T-helper 2 cell treated with Interferon-gamma antibody and Interleukin-4, amounts not matched to agents 100 ng/mL and 5 ng/mL, for 36 hours (primary cell): Measurements from ENCODE around the gene SLC37A2. TPM values are rescaled to one million over a fixed set of nuclear protein-coding genes. Genes with fewer than 3 reads are reported as not detected.

Experiments used
- intact Hi-C: fragments of 100-400 bp; cut with micrococcal nuclease; formaldehyde crosslinking; loops from one replicate; pipeline ENCODE4 v1.15.1; 2023
- total RNA-seq: library from RNA; stranded (reverse); gene quantifications from 2 replicates; pipeline ENCODE4 v1.2.3, GENCODE V29; 2022

The SLC37A2 gene
- total RNA-seq, 1 donor from 2014 or later, result 1.4 TPM

DNA sequence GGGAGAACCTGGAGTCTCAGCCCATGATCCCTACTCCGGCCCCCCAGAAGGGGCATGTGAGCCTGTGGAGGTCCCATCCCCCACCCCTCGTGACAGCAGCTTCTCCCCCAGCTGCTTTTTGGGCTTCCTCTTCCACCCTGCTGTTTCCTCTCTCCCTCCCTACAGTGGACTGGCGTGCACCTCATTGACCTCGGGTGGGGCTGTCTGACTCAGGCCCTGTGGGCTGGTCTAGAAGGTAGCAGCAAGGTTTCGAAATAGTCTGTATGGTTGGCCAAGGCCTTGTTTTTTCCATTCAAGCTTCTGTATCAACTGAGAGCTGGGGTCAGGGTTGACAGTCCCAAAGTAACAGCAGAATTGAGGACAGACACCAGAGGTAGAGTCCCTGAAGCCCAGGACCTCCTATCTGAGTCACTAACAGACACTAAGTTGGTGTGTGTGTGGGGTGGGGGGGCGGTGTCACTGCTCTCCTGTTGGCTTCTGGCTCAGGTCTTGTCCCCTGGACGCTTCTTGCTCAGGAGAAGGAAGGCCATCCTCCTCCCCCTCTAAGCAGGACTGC is 7.7 kb downstream of the SLC37A2 start:
- intact Hi-C loops, result no loop called here

DNA sequence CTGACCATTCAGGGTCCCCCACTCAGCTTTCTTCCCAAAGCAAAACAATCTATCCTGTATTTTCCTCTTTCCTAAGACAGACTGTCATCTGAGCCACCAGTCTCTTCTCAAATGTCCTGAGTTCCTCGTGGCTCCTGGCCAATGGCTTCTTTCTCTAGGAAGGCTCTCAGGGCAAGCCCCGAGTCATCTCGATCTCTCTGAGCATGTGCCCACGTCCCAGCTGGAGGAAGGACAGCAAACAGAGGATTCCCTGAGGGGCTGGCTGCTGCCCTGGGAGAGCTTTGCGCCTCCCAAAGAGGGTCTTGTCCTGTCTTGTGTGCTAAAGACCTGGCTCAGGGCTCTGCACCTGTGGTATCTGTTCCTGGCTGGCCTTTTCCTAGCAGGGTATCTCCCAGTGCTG is 8.3 kb downstream of the SLC37A2 start:
- intact Hi-C loops, result no loop called here

DNA sequence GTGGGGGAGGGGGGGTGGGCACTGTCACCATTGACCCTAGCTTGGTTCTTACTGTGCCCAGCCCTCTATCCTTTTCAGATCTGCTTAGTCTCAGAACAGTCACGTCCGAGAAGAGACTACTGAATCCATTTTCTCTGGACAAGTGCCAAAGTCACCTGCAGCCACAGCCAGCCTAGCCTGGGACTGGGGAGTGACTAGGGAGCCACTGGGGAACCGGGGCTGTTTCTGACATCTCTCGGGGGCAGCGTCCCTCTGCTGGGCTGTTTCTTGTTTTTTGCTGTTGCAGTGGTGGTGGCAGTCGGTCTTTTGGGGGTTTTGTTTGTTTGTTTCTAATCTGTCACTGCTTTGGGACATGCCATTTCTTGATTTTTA is 8.7 kb downstream of the SLC37A2 start:
- intact Hi-C loops, result no loop called here

DNA sequence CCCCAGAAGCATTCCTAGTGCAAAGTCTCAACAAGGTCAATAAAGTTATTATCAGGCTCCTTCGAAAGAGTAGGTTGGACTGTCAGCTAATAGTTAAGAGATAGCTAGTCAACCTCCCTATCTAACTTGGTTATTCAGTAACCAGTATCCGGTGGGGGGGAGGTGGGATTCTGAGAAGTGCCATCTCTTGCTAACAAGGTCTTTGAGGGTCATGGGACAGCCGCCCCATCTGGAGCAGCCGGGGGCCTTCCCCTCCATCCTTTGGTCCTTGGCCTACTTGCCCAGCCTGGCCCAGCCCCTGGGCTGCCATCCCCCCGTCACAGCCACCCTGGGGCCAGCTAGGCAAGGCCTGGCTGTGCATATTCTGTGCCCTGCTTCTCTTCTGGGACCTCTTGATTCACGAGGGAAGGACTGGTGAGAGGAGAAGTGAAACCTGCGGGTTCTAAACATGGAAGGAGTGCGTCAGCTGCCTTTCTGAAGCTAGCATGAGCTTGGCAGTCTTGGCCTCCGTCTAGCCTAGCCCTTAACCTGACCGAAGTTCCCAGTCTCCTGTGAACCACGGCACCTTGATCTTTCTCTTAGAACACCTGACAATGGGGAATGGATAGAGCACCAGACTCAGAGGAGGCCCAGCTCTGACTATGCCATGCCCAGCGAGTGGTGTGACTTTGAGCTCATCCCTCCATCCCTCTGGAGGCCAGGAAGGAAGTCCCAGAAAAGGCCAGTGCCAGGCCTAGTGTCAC is 9.3 kb downstream of the SLC37A2 start:
- intact Hi-C loops, result no loop called here

DNA sequence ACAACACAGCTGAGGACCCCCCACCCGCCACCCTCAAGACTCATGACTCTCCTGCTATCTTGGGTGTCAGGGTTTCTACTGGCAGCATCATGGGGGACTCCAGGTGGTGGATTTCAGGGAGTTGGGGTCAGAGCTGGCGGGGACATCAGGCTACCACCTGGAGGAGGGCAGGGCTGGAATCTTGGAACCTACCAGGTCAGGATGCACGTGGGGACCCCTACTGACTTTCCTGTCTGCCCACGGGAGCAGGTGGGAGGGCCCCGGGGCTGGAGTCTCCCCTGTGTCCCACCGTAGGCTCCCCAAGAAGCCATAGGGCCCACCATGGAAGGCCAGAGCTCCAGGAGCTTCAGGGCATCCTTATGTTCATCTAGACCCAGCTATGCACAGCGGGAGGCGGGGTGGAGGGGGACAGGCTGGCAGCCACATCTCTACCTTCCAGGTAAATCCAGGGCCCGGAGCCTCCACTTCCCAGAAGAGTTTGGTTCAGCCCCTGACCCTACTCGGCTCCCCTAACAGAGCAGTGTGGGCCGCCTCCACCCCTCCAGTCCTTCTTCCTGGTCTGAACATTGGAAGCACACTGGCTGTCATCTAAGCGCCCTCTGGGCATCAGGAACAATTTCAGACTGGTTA is 10.0 kb downstream of the SLC37A2 start:
- intact Hi-C loops, result no loop called here

DNA sequence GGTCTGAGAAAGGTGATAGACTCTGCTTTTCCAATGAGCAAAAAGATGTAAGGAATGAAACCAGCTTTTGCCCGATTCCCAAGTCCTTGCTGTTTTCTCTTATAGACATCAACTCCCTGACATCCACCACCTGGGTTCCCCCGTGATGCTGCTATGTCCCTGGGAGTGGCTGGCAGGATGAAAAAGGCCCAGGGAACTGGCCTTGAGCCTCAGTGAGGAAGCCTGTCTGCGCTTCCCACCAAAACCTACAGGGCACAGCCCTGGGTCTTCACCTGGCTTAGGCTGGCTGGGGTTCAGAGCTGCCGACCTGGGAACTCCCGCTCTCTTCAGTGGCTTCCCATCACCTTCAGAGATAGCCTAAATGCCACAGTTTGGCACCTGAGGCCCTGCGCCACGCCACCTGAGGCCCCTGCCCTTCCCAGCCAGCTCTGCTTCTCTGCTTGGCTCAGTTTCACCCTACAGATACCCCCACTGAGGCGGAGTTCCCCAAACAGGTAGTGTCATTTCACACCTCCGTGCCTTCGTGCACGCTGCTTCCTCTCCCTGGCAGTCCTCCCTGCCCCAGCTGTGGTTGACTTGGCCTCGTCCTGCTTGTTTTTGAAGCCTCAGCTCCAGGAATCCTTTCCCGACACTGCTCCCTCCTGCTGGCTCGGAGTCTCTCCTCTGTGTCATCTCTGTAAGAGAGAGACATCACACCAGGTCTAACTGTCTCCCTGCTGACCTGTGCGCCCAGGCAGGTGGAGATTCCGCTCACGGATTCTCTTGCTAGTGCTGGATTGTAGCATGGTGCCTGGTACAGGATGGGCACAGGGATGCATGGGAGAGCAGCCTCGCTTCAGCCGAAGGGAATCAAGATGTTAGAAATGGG is 10.7 kb downstream of the SLC37A2 start:
- intact Hi-C loops, result no loop called here

DNA sequence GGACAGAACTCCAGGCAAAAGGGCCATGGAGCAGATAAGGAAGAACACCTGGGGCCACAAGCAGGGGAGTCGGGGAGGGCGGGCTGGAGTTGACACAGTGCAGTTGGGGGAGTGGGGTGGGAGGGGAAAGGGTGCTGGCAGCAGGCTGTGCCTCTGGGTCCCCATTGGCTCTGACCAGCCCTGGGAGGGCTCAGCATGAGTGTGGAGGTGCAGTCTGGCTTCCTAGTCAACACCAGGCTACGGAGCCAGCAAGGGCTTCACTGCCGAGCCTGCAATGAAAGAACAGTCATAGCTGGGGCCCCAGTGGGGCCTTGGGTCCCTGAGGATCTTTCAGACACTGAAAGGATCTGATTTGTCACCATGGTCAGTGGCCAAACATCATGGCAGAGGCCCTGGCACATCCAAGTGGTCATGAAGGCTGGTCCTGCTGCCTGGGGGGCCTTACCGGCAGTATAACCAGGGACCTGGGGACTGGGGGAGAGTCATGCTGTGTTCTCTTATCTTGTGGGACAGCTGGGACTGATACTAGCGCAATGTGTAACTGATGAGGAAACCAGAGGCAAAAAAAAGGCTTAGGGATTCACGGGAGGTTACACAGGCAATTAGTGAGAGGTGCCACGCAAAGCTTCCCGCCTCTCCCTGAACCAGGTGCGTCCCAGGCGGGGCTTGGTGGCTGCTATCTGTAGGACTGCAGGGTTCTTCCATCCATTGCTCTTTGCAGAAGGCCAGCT is 11.6 kb downstream of the SLC37A2 start:
- intact Hi-C loops, result no loop called here

DNA sequence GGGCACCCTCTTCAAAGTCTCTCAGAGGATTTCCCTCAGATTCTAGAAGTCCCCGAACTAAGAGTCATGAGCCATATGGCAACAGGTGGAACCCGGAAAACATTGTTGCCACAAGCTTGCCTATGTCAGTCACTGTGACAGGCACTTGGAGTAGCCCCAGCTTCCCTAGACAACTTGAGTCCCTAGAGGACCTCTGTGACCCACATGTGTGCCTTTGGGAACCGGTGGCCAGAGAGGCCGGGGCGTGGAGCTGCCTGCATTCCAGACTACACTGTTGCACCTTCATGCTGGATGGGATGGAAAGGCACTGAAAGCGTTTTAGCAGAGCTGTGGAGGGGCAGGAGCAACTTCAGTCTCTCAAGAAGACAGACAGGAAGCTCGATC is 12.1 kb downstream of the SLC37A2 start:
- intact Hi-C loops, result no loop called here

DNA sequence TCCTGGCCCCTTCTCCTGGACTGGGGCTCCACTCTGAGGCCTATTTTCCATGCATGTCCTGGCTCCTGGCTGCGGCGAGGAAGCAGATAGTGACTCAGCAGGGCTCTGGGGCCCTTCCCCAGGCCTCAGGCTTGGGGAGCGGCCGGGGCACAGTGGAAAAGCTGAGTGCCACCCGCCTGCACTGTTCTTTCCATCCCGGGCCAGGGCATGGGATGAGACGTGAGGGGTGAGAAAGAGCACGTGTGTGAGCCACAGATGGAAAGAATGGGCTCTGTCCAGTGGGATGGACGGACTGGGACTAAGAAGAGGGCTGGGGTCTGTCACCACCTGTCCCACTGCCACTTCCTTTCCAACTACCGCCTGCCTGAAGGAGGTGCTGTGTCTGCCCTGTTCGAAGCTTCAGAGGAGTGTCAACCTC is 12.8 kb downstream of the SLC37A2 start:
- intact Hi-C loops, result no loop called here

DNA sequence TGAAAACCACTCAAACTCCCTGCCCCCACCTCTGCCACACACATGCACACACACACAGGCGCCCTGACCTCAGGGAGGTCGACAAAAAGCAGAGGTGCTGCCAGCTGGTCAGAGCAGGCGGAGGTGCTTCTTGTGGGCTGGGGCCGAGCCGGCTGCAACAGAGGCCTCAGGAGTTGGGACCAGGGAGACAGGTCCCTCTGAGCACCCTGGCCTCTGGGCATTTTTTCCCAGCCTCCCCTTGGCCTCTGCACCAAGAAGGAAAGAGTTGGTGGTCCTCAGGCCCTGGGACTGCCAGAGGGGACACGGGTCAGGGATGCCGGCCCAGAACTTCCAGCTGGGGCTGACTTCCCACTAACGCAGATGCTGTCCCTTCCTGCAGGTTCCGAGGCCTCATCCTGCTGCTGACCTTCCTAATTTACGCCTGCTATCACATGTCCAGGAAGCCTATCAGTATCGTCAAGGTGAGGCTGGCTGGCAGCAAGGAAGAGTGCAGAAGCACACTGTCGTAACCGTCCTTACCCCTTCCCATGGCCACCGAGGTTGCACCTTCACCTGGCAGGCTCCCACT is 13.4 kb downstream of the SLC37A2 start:
- intact Hi-C loops, result no loop called here

DNA sequence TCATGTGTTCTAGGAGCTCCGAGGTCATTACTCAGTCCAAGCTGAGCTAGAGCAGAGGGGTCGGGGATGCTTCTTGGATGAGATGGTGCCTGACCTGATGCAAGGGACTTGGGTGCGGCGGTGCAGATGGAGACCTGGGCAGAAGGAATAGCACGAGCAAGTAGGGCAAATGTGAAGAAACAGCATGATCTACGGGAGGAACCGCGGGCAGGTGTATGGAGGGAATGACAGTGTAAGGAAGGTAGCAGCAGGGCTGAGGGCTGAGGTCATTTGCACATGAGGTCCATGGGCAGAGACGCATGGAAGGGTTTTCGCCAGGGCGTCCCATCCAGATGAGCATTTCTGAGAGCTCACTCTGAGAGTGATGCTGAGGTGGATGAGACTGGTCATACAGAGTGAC is 14.9 kb downstream of the SLC37A2 start:
- intact Hi-C loops, result no loop called here

DNA sequence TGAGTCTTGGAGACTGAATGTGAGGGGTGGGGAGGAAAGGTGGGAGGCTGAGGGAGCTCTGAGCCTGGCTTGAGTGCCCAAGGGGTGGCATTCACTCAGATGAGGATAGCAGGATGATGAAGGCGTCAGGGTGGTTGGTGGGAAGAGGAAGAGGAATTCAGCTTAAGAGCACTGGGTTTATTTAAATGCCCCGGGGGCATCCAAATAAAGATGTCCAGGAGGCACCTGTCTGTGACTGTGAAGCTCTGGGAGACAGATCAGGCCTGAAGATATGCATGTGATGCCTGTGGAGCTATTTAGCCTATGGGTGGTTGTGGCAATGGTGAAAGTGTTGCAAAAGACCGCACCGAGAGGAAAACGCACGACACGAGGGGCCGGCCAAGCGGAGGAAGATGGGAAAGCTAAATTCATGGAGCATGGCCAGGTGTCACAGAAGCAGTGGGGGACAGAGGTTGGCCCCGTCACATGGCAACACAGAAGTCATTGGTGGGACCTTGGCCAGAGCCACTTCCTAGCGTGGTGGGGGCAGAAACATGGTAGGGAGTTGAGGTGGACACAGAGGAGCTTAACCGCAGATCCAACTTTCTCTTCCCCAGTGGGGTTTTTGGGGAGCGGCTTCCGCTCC is 15.5 kb downstream of the SLC37A2 start:
- intact Hi-C loops, result no loop called here

DNA sequence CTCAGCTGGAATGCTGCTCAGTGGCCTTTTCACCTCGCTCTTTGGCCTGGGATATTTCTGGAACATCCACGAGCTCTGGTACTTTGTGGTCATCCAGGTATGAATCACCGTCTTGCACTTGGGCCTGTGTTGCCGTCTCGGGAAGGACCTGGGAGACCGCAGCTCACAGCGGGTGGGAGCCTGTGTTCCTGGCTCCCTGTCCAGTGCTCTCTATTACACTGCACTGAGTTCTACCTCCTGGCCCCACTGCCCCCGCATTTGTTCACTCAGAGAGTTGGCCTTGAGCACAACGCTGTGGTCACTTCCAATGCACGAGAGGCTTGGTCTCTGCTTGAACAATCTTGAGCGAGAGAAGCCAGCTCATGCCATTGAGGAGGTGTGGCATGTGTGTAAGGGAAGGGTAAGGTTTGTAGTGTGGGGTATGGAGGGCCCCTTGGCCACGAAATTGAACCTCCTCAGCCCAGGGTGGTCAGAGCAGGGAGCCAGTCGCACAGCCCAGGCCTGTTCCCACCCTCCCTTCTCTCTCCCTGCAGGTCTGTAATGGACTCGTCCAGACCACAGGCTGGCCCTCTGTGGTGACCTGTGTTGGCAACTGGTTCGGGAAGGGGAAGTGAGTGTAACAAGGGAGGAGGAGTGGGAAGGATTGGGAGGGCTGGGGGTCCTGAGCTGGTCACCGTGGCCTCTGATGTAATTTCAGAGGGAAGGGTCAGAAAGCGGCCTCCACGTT is 16.2 kb downstream of the SLC37A2 start:
- intact Hi-C loops, result no loop called here

DNA sequence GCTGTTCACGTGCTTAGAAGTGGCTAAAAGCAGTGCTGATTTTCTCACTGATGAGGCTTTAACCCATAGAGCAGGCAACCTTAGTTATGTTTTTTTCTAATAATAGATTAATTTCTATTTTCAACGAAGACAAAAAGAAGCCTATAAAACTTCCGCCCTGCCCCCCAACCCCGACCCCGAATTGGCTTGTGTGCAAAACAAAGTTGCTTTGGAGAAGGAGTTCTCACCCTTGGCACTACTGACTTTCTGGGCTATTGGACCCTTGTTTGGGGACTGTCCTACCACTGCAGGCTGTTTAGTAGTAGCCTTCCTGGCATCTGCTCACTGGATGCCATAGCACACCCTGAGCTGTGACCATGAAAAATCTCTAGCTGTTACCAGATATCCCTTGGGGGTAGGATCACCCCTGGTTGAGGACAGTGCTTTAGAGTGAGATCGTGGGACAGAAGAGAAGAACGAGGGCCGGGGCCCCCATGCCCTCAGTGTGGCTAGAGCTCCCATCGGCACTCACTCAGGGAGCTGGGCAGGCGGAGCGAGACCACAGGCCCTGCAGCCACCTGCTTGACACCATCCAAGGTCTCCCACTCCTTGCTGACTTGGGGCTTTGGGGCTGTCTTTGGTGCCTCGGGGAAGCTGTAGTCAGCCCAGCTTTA is 16.9 kb downstream of the SLC37A2 start:
- intact Hi-C loops, result no loop called here

DNA sequence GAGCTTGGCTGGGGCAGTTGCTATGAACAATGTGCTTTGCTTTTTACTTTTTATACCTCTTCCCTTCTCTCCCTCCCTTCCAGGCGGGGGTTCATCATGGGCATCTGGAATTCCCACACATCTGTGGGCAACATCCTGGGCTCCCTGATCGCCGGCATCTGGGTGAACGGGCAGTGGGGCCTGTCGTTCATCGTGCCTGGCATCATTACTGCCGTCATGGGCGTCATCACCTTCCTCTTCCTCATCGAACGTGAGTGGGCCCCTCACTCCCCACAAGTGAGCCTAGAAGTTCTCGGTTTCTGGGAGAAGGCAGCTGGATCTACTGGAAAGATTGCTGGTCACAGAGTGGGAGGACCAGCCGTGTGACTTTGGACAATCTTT is 17.4 kb downstream of the SLC37A2 start:
- intact Hi-C loops, result no loop called here

DNA sequence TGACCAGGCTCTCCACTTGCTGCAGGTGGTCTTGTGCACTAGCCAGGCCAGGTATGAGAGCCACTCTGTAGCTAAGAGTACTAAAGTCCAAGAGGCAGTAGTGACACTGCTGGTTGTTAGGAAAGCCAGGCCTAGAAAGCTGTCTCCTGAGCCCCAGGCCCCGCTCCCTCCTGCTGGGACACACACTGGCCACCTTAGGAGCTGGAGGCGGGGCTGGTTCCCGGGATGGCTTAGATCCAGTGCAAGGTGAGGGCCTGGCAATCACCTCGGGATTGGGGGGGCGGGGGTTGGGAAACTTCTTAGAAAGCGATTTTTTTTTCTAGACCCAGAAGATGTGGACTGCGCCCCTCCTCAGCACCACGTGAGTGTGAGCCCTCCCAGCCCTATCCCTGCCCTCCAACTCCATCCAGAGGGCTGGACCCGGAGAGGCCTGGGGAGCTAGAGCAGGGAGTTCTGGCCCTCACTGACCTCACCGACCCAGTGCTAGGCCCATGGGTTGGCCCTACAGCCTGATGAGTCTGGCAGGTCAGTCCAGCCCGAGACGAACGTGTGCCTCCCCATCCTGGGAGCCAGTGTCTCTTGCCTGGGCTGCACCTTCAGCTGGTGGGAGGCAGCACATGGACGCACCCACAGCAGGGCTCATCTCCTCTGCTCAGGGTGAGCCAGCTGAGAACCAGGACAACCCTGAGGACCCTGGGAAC is 18.1 kb downstream of the SLC37A2 start:
- intact Hi-C loops, result no loop called here

DNA sequence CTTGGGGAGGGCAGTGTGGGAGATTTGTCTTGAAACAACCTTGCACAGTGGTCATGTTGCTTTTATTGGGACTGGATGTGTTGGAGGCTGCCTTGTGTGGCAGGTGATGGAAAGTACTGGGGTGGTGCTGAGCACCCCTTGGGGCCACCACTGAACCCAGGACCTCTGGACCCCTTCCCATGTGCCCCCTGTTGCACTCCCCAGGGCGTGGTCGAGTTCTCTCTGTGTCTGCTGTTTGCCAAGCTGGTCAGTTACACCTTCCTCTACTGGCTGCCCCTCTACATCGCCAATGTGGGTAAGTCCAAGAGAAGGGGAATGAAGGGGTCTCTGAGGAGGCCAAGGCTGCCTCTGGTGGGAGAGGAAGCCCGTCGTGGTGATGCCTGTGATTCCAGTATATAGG is 18.9 kb downstream of the SLC37A2 start:
- intact Hi-C loops, result no loop called here

DNA sequence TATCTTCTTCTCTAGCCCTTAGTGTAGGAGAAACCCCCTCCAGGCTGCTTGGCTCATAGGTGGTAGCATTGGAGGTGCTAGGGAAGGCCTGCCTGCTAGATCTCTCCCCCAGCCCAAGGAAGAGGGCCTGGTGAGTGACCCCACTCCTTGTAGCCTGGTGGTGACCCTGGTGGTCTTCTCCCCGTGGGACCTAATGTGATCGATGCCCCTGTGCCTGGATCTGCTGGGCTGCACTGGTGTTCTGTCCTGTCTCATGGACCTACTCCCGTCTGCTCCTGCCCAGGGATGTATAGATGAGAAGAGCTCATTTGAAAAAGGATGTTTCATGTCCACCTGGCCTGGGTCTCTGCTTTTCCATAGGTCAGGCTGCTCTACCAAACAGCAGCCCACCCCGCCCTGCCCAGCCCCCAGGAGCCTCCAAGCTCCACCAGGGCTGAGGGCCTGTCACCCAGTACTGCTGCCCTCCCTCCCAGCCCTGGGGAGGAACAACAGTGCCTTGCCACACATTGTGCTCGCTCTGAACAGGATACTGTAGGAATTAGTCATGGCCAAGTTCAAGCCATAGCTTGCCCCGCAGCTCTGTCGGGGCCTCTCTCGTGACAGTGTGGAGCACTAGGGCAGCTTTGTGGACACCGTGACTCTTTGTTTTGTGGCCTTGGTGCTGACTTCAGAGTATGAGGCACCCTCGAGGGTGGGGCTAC is 19.7 kb downstream of the SLC37A2 start:
- intact Hi-C loops, result no loop called here
